Measurements from ENCODE around the gene CLDND2. TPM values are rescaled to one million over a fixed set of nuclear protein-coding genes. Genes with fewer than 3 reads are reported as not detected.

Gene CLDND2
- total RNA-seq, 1 experiment from 2014 or later: 0.79 TPM

DNA sequence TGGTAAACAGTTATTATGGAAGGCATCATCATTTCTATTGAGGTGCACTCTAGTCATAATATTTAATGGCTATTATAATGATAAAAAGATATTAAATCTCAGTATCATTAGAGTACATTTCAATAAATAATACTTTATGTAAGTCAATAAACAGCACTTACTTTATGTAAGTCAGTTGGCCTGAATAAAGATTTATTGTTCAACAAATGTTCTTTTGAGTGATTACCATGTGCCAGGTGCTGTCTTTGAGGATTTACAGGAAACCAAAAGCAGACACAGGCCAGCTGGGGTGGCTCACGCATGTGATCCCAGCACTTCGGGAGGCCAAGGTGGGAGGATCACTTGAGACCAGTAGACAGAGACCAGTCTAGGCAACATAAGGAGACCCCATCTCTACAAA, 8.6 kb upstream of the CLDND2 start:
- no peak overlapping the region for H3K27ac Mint-ChIP-seq (ENCODE audit: low read depth, unreplicated experiment)
- intact Hi-C loops (cut with micrococcal nuclease): no loop called here
- ChIA-PET CTCF (interaction anchor here (0.6 kb wide), 1 partner anchor 215 kb away, joined by 3 read pairs; no protein-coding TSS in a partner anchor), POLR2A (no interaction called here)
- H3K27me3 Mint-ChIP-seq (ENCODE audit: insufficient read depth, unreplicated experiment): no peaks in the 10 kb centered on the region
- DNase-seq (ENCODE audit: unreplicated experiment): no peak
- H3K4me1 Mint-ChIP-seq (ENCODE audit: insufficient read depth, unreplicated experiment): no peaks in the 10 kb centered on the region
- BruUV-seq (replicated peaks): no TSS peak
- no peaks in the 10 kb centered on the region for H3K9me3 Mint-ChIP-seq (ENCODE audit: unreplicated experiment)
- no peak overlapping the region for H3K4me3 Mint-ChIP-seq (ENCODE audit: unreplicated experiment)
- TF ChIP-seq, protein P1, sequence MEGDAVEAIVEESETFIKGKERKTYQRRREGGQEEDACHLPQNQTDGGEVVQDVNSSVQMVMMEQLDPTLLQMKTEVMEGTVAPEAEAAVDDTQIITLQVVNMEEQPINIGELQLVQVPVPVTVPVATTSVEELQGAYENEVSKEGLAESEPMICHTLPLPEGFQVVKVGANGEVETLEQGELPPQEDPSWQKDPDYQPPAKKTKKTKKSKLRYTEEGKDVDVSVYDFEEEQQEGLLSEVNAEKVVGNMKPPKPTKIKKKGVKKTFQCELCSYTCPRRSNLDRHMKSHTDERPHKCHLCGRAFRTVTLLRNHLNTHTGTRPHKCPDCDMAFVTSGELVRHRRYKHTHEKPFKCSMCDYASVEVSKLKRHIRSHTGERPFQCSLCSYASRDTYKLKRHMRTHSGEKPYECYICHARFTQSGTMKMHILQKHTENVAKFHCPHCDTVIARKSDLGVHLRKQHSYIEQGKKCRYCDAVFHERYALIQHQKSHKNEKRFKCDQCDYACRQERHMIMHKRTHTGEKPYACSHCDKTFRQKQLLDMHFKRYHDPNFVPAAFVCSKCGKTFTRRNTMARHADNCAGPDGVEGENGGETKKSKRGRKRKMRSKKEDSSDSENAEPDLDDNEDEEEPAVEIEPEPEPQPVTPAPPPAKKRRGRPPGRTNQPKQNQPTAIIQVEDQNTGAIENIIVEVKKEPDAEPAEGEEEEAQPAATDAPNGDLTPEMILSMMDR (IDR thresholded peaks at IDR 0.05; ENCODE audit: unreplicated experiment): no peak
- H3K36me3 Mint-ChIP-seq (ENCODE audit: insufficient read depth, unreplicated experiment): no peaks in the 10 kb centered on the region

DNA sequence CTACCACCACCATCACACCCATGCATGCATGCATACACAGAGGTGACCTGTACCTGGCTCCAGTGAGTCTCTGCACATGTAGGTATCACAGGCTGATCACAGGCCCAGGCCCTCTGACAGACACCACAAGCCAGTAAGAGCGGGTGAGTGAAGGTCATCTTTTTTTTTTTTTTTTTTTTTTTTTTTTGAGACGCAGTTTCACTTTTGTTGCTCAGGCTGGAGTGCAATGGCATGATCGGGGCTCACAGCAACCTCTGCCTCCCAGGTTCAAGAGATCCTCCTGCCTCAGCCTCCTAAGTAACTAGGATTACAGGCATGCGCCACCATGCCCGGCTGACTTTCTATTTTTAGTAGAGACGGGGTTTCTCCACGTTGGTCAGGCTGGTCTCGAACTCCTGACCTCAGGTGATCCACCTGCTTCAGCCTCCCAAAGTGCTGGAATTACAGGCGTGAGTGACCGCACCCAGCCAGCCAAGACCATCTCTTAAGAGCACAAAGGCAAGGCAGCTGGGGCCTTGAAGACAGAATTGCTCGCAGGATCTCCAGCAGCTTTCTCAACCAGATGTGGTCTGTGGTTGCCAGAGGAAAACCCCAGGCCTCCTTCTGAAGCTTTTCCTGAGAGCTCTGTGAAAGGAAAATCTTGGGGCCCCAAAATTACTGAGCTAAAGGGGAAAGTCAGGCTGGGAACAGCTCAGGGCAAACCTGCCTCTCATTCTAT, 6.9 kb upstream of the CLDND2 start:
- Mint-ChIP-seq H3K4me1 (ENCODE audit: insufficient read depth, unreplicated experiment) (no peaks in the 10 kb centered on the region), H3K36me3 (ENCODE audit: insufficient read depth, unreplicated experiment) (no peaks in the 10 kb centered on the region), H3K4me3 (ENCODE audit: unreplicated experiment) (no peak overlapping the region), H3K27ac (ENCODE audit: low read depth, unreplicated experiment) (no peak overlapping the region), H3K9me3 (ENCODE audit: unreplicated experiment) (no peaks in the 10 kb centered on the region), H3K27me3 (ENCODE audit: insufficient read depth, unreplicated experiment) (no peaks in the 10 kb centered on the region)
- intact Hi-C loops (cut with micrococcal nuclease): no loop called here
- DNase-seq (ENCODE audit: unreplicated experiment): no peak
- CTCF ChIA-PET: no interaction called here
- TF ChIP-seq, protein P1 (IDR thresholded peaks at IDR 0.05; ENCODE audit: unreplicated experiment): no peak
- BruUV-seq (replicated peaks): no TSS peak
- POLR2A ChIA-PET: interaction anchor here (0.7 kb wide), 1 partner anchor 184 kb away, joined by 3 read pairs; no protein-coding TSS in a partner anchor

DNA sequence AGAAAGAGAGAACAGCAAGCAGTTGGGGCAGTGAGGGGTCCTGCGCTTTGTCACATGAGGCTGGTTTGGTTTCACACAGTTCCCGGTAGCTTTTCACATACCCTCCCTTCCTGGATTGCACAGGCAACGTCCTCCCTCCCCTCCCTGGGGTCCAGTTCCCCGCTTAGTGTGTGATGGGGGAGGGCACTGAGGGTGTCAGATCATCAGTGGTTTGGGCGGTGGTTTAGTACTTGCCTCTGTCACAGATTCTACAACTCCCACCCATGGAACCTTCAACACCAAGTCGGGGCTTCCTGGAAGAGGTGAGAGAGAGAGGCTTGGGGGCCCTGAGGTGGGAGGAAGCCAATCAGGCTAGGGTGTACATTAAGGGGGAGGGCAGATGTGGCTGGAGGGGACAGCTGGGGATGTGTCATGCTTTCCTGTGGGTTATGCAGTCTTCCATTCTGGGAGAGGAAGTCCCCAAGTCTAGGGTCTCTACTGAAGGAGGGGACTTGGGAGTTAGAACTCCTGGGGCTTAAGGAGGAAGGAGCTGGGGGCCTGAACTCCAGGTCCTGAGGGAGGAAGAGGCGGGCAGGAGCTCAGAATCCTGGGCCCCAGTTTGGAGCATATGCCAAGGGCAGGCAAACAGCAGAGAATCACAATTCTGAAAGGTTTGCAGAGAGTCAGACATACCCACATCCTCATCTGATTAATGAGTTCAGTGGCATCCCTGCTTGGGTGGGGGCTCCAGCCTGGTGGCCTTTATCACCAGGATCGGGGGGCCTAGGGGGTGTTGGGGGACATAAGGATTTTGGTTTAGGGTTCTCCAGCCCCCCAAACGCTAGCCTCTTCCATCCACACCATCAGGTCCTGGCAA, 4.1 kb upstream of the CLDND2 start, which contains the start of gene NKG7:
Gene NKG7 (minus strand): TSS at position 6 of the 856 bp plus-strand sequence. CDS start 119 bp downstream, outside the sequence.
- Mint-ChIP-seq H3K36me3 (ENCODE audit: insufficient read depth, unreplicated experiment) (no peaks in the 10 kb centered on the region), H3K4me3 (ENCODE audit: unreplicated experiment) (no peak within 1 kb of the TSS), H3K27ac (ENCODE audit: low read depth, unreplicated experiment) (no peak within 1 kb of the TSS), H3K27me3 (ENCODE audit: insufficient read depth, unreplicated experiment) (no peaks in the 10 kb centered on the region), H3K4me1 (ENCODE audit: insufficient read depth, unreplicated experiment) (no peaks in the 10 kb centered on the region), H3K9me3 (ENCODE audit: unreplicated experiment) (no peaks in the 10 kb centered on the region)
- no TSS peak for BruUV-seq (replicated peaks)
- no peak for DNase-seq (ENCODE audit: unreplicated experiment)
- ChIA-PET POLR2A (no interaction called here), CTCF (interaction anchor here (0.5 to 0.9 kb wide), 3 partner anchors 9 to 26 kb away, joined by 3 read pairs; no protein-coding TSS in a partner anchor)
- TF ChIP-seq, protein P1 (IDR thresholded peaks at IDR 0.05; ENCODE audit: unreplicated experiment): no peak
- intact Hi-C loops (cut with micrococcal nuclease): no loop called here

DNA sequence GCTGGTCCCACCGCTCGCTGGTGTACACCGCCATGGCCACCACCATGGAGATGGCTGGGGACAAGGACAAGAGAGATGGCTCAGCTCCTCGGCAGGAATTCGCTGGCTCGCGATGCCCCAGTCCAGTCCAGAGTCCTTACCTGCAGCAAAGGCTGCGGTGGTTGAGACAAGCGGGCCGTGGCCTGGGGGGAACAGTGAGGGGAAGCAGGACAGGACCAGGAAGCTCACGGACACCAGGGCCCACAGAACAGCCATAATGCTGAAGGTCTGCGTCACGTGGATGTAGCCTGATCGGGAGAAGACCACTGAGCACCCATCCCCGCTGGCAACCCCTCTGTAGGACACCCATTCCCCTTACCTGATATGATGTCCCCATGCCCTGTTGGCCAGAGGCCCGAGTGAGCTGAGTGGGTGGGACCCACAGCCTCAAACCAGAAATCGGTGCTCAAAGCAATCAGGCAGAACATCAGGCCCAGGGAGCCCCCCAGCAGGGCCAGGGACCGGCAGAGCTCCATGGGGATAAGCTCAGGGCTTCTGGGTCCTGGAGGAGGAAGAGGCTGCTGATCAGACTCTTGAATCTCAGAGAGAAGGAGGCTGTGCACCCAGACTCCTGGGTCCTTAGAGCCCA, 3.3 kb upstream of the CLDND2 start:
- ChIA-PET POLR2A (no interaction called here), CTCF (interaction anchor here (0.5 to 0.9 kb wide), 3 partner anchors 13 to 412 kb away, joined by 3 read pairs; no protein-coding TSS in a partner anchor)
- Mint-ChIP-seq H3K36me3 (ENCODE audit: insufficient read depth, unreplicated experiment) (no peaks in the 10 kb centered on the region), H3K27ac (ENCODE audit: low read depth, unreplicated experiment) (no peak overlapping the region), H3K9me3 (ENCODE audit: unreplicated experiment) (no peaks in the 10 kb centered on the region), H3K4me3 (ENCODE audit: unreplicated experiment) (no peak overlapping the region), H3K4me1 (ENCODE audit: insufficient read depth, unreplicated experiment) (no peaks in the 10 kb centered on the region), H3K27me3 (ENCODE audit: insufficient read depth, unreplicated experiment) (no peaks in the 10 kb centered on the region)
- no TSS peak for BruUV-seq (replicated peaks)
- DNase-seq (ENCODE audit: unreplicated experiment): no peak
- intact Hi-C loops (cut with micrococcal nuclease): no loop called here
- TF ChIP-seq, protein P1 (IDR thresholded peaks at IDR 0.05; ENCODE audit: unreplicated experiment): no peak

Data from MCF 10A (cell line).